GM18526 (cell line): ENCODE data around the gene IGSF21.

Experiments
- POLR2A ChIP-seq: IDR thresholded peaks from 3 replicates; pipeline ENCODE4 v1.6.1; 2011; ENCODE audit not compliant: insufficient read length; ENCODE audit errors: extremely low read depth

IGSF21 gene

GRCh38 chr1:18197299-18197698, 89.7 kb downstream of the IGSF21 start:
- TF ChIP-seq POLR2A = no peak

GRCh38 chr1:18198260-18198659, 90.7 kb downstream of the IGSF21 start:
- TF ChIP-seq POLR2A = no peak

- no peak for TF ChIP-seq POLR2A
Measured at GRCh38 chr1:18199462-18199861, 91.9 kb downstream of the IGSF21 start.

GRCh38 chr1:18200136-18200717, 92.6 kb downstream of the IGSF21 start:
- no peak for TF ChIP-seq POLR2A

GRCh38 chr1:18200918-18201317, 93.3 kb downstream of the IGSF21 start:
- TF ChIP-seq POLR2A = no peak

- no peak for TF ChIP-seq POLR2A
Measured at GRCh38 chr1:18201997-18202719, 94.6 kb downstream of the IGSF21 start.

GRCh38 chr1:18203645-18204044, 96.0 kb downstream of the IGSF21 start:
- no peak for TF ChIP-seq POLR2A

- no peak for TF ChIP-seq POLR2A
Measured at GRCh38 chr1:18204575-18204974, 97.0 kb downstream of the IGSF21 start.

- no peak for TF ChIP-seq POLR2A
Measured at GRCh38 chr1:18205319-18205718, 97.7 kb downstream of the IGSF21 start.

GRCh38 chr1:18211764-18212163, 104.2 kb downstream of the IGSF21 start:
- no peak for TF ChIP-seq POLR2A

- no peak for TF ChIP-seq POLR2A
Measured at GRCh38 chr1:18217398-18218043, 109.9 kb downstream of the IGSF21 start.

- TF ChIP-seq POLR2A = no peak
Measured at GRCh38 chr1:18229625-18230024, 122.0 kb downstream of the IGSF21 start.

- TF ChIP-seq POLR2A = no peak
Measured at GRCh38 chr1:18230321-18230720, 122.7 kb downstream of the IGSF21 start.

- TF ChIP-seq POLR2A = no peak
Measured at GRCh38 chr1:18230840-18231239, 123.2 kb downstream of the IGSF21 start.

- TF ChIP-seq POLR2A = no peak
Measured at GRCh38 chr1:18232052-18232451, 124.5 kb downstream of the IGSF21 start.

- TF ChIP-seq POLR2A = no peak
Measured at GRCh38 chr1:18233176-18233864, 125.7 kb downstream of the IGSF21 start.
